CD4-positive, alpha-beta T cell treated with Interleukin-6 for 4 hours (primary cell): Measurements from ENCODE around the gene SYNPO.

ENCODE experiments used
- DNase-seq: peaks from one replicate; pipeline ENCODE4 v3.0.0-alpha.2; 2020; ENCODE audit warnings: mixed read lengths

Gene SYNPO

DNA sequence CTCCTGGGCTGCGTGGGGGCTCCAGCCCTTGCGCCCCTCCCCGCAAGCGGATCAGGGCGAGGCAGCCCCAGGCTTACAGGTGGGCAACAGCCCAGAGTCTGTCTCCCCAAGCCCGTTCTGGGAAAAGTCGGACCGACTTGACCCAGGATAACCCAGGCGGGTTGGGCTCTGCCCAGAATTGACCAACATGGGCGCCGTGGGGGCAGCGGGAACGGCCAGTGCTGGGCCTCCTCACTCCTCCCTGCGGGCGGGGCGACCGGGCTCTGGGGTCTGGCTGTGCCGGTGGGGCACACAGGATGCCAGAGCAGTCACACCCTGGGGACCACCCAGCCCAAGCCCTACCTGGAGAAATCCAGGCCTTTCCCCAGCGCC lies 15.3 kb upstream of the SYNPO start:
- DNase-seq, result no peak

GRCh38 chr5:150625831-150626746 lies 14.4 kb upstream of the SYNPO start:
- DNase-seq, result no peak

GRCh38 chr5:150626853-150627276 lies 13.6 kb upstream of the SYNPO start:
- no peak for DNase-seq

DNA sequence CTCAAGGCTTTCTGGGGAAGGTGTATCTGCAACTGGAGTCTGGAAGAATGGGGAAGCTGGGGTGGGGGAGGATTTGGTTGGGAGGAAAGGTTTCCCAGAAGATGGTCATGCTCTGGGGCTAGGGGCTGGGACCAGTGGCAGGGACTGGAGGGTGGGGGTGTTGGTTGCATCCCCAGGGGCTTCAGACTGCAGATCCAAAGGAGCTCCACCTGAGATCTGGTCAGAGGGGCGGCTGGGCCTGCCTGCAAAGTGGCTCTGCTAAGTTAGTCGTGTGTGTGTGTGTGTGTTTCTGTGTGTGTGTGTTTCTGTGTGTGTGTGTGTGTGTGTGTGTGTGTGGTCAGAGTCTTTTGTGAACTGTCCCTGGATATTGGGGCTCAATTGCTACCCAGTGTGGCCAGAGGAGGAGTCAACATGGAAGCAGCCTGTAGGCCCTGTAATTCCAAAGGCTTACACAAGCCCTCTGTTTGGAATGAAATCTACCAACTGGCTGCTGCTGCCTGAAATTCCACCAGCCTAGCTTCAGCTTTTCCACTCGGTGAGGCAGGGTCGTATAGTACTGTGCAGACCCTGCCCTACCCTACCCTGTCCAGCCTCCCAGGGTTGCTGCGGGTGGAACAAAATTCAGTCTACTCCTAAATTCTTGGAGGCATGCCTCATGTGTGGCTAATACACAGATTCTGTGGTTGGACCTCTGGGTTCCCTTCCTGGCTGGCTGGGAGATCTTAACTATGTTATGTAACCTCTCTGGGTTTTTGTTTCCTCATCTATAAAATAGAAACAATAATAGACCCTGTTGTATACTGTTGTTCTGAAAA lies 12.5 kb upstream of the SYNPO start:
- DNase-seq, result no peak

DNA sequence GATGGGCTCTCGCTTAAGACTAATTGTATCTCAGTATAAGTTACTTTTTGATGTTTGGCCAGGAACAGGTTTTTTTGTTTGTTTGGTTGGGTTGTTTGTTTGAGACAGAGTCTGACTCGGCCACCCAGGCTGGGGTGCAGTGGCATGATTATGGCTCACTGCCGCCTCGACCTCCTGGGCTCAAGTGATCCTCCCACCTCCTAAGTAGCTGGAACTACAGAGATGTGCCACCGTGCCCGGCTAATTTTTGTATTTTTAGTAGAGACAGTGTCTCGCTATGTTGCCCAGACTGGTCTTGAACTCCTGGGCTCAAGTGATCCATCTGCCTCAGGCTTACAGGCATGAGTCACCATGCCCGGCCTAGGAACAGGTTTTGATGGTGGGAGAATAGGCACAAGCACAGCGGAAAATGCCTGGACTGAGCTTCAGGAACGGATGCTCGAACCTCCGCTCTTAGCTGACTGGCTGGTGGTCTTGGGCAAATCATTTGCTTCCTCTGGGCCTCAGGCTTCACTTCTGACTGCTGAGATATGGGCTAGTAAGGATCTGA lies 11.4 kb upstream of the SYNPO start:
- DNase-seq, result no peak

- no peak for DNase-seq
These were observed 10.4 kb upstream of the SYNPO start for GRCh38 chr5:150630016-150630415.

- no peak for DNase-seq
These were observed 9.8 kb upstream of the SYNPO start for GRCh38 chr5:150630461-150631325.

- no peak for DNase-seq
These were observed 9.1 kb upstream of the SYNPO start for GRCh38 chr5:150631326-150631701.

- DNase-seq, result no peak
These were observed 7.9 kb upstream of the SYNPO start for GRCh38 chr5:150632305-150633160.

GRCh38 chr5:150633429-150633828 lies 7.0 kb upstream of the SYNPO start:
- DNase-seq, result no peak

- no peak for DNase-seq
These were observed 3.8 kb upstream of the SYNPO start for GRCh38 chr5:150636391-150637244.

DNA sequence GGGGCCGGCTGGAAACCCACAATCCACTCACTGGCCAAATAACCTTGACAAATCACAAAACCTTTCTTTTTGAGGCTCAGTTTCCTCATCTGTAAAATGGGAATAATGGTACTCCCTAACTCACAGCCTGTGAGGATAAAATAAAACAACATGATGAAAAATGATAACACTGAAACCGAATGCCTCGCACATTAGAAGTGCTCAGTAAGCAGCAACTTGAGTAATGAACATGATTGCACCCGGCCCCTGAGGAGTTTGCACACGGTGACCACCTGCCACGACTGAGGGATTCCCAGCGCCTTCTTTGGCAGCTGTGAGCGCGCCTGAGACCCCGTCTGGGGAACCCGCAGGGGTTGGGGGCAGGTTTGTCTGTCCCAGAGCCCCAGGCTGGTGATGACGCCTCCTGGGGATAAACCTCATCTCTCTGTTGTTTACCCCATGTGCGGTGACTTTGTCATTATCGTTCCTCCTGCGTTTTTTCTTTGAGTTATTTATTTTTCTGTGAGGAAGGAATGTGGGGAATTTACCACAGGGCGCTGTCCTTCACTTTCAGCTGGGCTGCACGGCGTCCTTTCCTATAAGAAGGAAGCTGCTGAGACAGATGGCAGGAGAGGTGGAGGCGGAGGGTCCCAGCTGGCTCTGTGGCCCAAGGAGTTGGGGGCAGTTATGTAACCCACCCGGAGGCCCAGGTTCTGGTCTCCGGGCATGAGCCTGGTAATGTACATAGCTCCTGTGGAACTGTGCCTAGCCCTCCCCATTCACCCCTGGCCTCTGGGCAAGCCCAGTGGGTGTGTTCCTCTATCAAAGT lies 3.0 kb upstream of the SYNPO start:
- no peak for DNase-seq

DNA sequence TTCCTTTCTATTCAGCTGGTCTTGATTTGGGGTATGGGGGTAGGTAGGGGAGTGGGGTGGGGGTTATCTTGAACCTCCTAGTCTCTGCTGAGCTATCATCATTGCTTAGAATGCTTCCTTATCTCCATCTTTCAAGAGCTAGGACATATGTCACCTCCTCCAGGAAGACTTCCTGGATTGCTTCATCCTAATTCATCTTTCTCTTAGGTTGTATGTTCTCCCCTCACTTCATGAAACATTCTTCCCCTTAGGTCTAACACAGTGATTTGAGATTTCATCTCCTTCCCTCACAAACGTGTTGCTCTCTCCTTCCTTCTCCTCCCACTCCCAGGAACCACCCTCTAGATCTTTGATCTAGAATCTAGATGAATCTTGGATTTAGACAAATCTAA lies 2.4 kb upstream of the SYNPO start:
- DNase-seq, result no peak

DNA sequence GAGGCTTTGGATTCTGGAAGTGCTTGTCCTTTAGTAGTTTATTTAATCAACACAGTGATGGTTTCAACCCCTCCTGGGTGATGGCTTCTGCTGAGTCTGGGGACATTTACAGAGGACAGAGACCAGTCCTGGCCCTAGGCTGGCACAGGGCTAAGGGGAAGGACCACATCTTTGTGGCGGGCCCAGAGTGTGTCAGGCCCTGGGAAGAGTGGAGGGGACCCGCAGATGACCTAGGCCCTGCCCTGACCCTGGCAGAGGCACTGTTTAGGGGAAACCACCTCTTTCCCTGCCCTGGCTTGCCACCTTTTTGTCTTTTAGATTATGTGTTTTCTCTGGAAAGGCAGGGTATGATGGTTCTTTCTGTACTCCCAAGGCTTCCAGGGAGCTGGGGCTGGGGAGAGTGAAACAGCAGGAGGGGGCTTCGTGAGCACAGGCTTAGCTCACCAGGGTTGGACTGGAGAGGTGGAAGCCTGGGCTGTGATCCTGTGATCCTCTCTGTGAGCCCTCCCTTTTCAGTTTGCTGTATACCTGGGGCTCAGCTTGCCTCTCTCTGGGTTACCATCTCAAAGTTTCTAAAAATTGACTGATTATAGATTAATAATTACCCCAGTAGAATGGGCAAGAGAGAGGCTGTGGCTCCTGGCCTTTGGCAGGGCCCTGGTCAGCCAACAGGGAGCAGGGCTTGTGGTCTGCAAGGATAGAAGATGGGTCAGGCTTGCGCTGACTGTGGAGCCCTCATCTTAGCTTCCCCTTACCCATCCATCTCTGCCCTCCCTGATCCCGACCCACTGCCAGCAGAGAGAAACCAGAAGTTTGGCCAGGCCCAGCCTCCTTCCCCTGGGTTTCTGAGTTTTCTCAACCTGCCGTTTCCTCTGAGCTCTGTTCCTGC lies 1.7 kb upstream of the SYNPO start:
- DNase-seq, result no peak

DNA sequence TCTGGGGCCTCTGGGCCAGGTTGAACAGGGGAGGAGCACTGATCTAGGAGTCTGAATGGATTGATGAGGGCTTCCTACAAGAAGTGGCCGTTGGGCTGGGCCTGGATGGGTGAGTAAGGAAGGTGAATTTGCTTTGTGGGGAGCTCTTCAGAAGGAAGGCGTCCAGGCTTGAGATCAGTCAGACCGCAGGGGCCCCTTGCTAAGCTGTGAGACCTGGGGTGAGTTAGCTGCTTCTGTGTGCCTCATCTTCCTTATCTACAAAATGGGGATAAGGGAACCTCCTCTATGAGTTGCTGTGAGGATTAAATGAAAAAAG lies 1.1 kb upstream of the SYNPO start:
- DNase-seq, result no peak

DNA sequence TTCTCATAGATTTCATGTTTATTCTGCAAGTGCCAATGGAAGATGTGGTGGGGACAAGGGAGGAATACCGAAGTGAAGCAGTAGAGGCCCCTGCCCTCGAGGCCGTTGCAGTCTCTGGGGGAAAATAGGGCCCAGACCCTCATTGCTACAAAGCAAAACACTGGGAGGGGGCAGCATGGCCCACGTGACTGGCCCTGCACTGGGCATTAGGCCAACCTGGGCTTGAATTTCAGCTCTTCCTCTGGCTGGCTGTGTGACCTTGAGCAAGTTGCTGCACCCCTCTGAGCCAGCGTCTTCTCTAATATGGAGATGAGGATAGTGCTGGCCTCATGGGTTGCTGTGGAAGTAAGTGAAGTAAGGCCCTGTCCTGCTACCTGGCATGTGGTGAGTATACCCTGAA lies 709 bp upstream of the SYNPO start:
- DNase-seq, result no peak

GRCh38 chr5:150641006-150641570 lies 628 bp downstream of the SYNPO start:
- no peak for DNase-seq

DNA sequence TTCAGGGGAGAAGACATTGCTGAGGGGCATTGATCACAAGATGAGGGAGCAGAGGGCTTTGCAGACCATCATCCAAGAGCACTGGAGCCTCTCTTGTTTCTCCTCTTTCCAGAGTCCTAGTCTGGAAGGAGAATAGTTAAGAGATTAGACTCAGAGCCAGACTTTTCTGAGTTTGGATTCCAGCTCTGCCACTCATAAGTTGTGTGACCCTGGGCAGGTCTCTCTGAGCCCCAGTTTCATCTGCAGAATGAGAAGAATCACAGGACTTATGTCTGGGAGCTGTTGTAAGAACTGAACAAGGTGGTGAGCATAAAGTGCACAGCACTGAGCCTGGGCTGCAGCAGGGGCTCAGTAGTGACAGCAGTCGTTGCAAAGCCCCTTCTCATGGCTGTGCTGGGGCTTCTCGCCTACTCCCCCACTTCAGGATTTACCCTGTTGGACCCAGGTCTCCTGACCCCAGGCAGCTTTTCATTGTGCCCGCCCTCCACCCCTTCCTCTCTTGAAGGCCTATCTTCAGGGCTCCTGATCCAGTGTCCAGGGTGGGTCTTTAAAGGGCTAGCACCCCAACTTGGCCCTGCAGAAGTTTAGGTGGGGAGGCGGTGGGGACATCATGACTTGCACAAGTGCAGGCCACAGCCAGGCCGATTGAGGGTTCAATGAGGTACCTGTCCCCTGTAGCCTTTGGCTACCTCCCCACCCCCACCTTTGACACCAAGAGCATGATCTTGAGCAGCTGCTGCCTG lies 1.5 kb downstream of the SYNPO start:
- DNase-seq, result no peak
